GM23248 (cell line): Measurements from ENCODE around the gene THAP8.

Experiments used
- EZH2 ChIP-seq: fragments of 200-600 bp; sonication (generic); IDR thresholded peaks from 2 replicates; pipeline ENCODE4 v1.6.1; 2018; ENCODE audit warnings: antibody characterized with exemption, mild to moderate bottlenecking; ENCODE audit not compliant: insufficient read depth, poor library complexity, severe bottlenecking
- EZH2phosphoT487 ChIP-seq: fragments of 200-600 bp; sonication (generic); IDR thresholded peaks from 2 replicates; pipeline ENCODE4 v1.6.1; 2018; ENCODE audit warnings: antibody characterized with exemption, moderate library complexity, mild to moderate bottlenecking, low read depth; ENCODE audit not compliant: insufficient read depth

- no peak for TF ChIP-seq EZH2
- no peak for TF ChIP-seq EZH2phosphoT487
Measured at GRCh38 chr19:36041831-36042230, 12.3 kb downstream of the THAP8 start.
